IMR-90 (cell line): ENCODE data around the gene ARHGAP19. TPM values are rescaled to one million over a fixed set of nuclear protein-coding genes. Genes with fewer than 3 reads are reported as not detected.

ENCODE experiments used
- ATAC-seq: fragments of 200-7000 bp; cut with Tn5 transposase; 2 replicates; pipeline ENCODE4 v1.9.1; 2020; ENCODE audit warnings: low read depth, mild to moderate bottlenecking, moderate library complexity
- BruUV-seq: library from RNA; stranded (reverse); fragments of 400-500 nt; replicated peaks from 2 replicates; lab custom pipeline; 2021; lab: Mats Ljungman, UMichigan
- CTCF ChIA-PET: fragments of 300-600 bp; formaldehyde crosslinking; extraction: SDS; loops from one replicate; lab custom pipeline; 2021; ENCODE audit warnings: antibody characterized with exemption; lab: Yijun Ruan, JAX
- POLR2A ChIA-PET: fragments of 300-600 bp; sonication (Branson Sonifier 250); formaldehyde crosslinking; loops from one replicate; lab custom pipeline; 2022; ENCODE audit warnings: antibody characterized with exemption; ENCODE audit not compliant: unreplicated experiment; lab: Charles Lee
- DNase-seq: peaks from one replicate; pipeline ENCODE4 v3.0.0; 2013
- H2AFZ ChIP-seq: replicated peaks from 2 replicates; pipeline ENCODE3; 2013; ENCODE audit warnings: low read length, mild to moderate bottlenecking; ENCODE audit not compliant: poor library complexity
- H2AK5ac ChIP-seq: 2 replicates; pipeline ENCODE4 v1.6.1; 2013; ENCODE audit warnings: low read depth, low read length, inconsistent platforms
- H2AK9ac ChIP-seq: replicated peaks from 2 replicates; pipeline ENCODE3; 2013; ENCODE audit warnings: mild to moderate bottlenecking, low read depth, low read length, moderate library complexity; ENCODE audit not compliant: poor library complexity
- H2BK120ac ChIP-seq: 2 replicates; pipeline ENCODE4 v1.6.1; 2013; ENCODE audit warnings: low read depth, low read length, inconsistent platforms
- H2BK15ac ChIP-seq: 3 replicates; pipeline ENCODE4 v1.6.1; 2013; ENCODE audit warnings: low read depth, low read length, inconsistent platforms
- H2BK20ac ChIP-seq: 2 replicates; pipeline ENCODE4 v1.6.1; 2013; ENCODE audit warnings: low read depth, mild to moderate bottlenecking, inconsistent platforms, low read length, moderate library complexity
- H2BK5ac ChIP-seq: 2 replicates; pipeline ENCODE4 v1.6.1; 2013; ENCODE audit warnings: mild to moderate bottlenecking, low read depth, low read length, inconsistent platforms; ENCODE audit not compliant: poor library complexity, severe bottlenecking
- H3K14ac ChIP-seq: replicated peaks from 2 replicates; pipeline ENCODE4 v1.6.1; 2013; ENCODE audit warnings: low read depth, low read length, inconsistent platforms
- H3K18ac ChIP-seq: 2 replicates; pipeline ENCODE4 v1.6.1; 2013; ENCODE audit warnings: low read depth, low read length, control low read depth
- H3K23ac ChIP-seq: 2 replicates; pipeline ENCODE4 v1.6.1; 2013; ENCODE audit warnings: low read depth, low read length, inconsistent platforms
- H3K27ac ChIP-seq: 2 replicates; pipeline ENCODE4 v1.5.1; 2013; ENCODE audit warnings: mild to moderate bottlenecking, control low read depth, low read length; ENCODE audit not compliant: insufficient read depth
- H3K27me3 ChIP-seq: 2 replicates; pipeline ENCODE4 v1.6.1; 2013; ENCODE audit warnings: low read length; ENCODE audit not compliant: control insufficient read depth, insufficient read depth
- H3K36me3 ChIP-seq: 2 replicates; pipeline ENCODE4 v1.6.1; 2013; ENCODE audit warnings: low read length, mixed read lengths; ENCODE audit not compliant: control insufficient read depth, insufficient read depth
- H3K4ac ChIP-seq: 2 replicates; pipeline ENCODE4 v1.6.1; 2013; ENCODE audit warnings: low read depth, low read length, inconsistent platforms
- H3K4me1 ChIP-seq: 2 replicates; pipeline ENCODE4 v1.6.1; 2013; ENCODE audit warnings: low read length, mixed read lengths; ENCODE audit not compliant: control insufficient read depth, insufficient read depth
- H3K4me2 ChIP-seq: 2 replicates; pipeline ENCODE4 v1.6.1; 2013; ENCODE audit warnings: low read depth, mild to moderate bottlenecking, control low read depth, low read length, moderate library complexity
- H3K4me3 ChIP-seq: 2 replicates; pipeline ENCODE4 v1.5.1; 2013; ENCODE audit warnings: low read depth, mild to moderate bottlenecking, control low read depth, low read length, moderate library complexity; ENCODE audit not compliant: insufficient read depth
- H3K56ac ChIP-seq: 2 replicates; pipeline ENCODE4 v1.6.1; 2013; ENCODE audit warnings: low read length, inconsistent platforms; ENCODE audit not compliant: insufficient read depth; ENCODE audit errors: extremely low read depth
- H3K79me1 ChIP-seq, 2 experiments: 2 replicates each; pipeline ENCODE4 v1.6.1; 2013; ENCODE audit warnings: low read length in 2 of 2, inconsistent platforms in 1 of 2, low read depth in 1 of 2
- H3K9ac ChIP-seq: 2 replicates; pipeline ENCODE4 v1.6.1; 2013; ENCODE audit warnings: low read depth, low read length, control low read depth
- H3K9me1 ChIP-seq: 2 replicates; pipeline ENCODE4 v1.6.1; 2013; ENCODE audit warnings: low read length, inconsistent platforms; ENCODE audit not compliant: insufficient read depth
- H3K9me3 ChIP-seq: 2 replicates; pipeline ENCODE4 v1.6.1; 2013; ENCODE audit warnings: low read length; ENCODE audit not compliant: control insufficient read depth, insufficient read depth
- H4K20me1 ChIP-seq: 2 replicates; pipeline ENCODE4 v1.6.1; 2013; ENCODE audit warnings: low read length, inconsistent platforms; ENCODE audit not compliant: insufficient read depth
- H4K5ac ChIP-seq: 2 replicates; pipeline ENCODE4 v1.6.1; 2013; ENCODE audit warnings: mild to moderate bottlenecking, low read depth, low read length, control low read depth
- H4K8ac ChIP-seq, 2 experiments: 2 replicates each; pipeline ENCODE4 v1.6.1; 2013; ENCODE audit warnings: low read depth in 2 of 2, low read length in 2 of 2, control low read depth in 1 of 2, inconsistent platforms in 1 of 2
- H4K91ac ChIP-seq: 2 replicates; pipeline ENCODE4 v1.6.1; 2013; ENCODE audit warnings: low read depth, low read length, inconsistent platforms; ENCODE audit not compliant: insufficient read depth
- BHLHE40 ChIP-seq: fragments of 150-350 bp; IDR thresholded peaks from 2 replicates; pipeline ENCODE4 v1.6.1; 2016; ENCODE audit warnings: mild to moderate bottlenecking, low read depth, low read length
- CEBPB ChIP-seq: IDR thresholded peaks from 2 replicates; pipeline ENCODE4 v1.6.1; 2012; ENCODE audit warnings: low read depth, low read length, improper control_type of control experiment
- CHD1 ChIP-seq: IDR thresholded peaks from 2 replicates; pipeline ENCODE4 v1.6.1; 2012; ENCODE audit warnings: low read depth, low read length, improper control_type of control experiment
- ELK1 ChIP-seq: fragments of 150-350 bp; IDR thresholded peaks from 2 replicates; pipeline ENCODE4 v1.6.1; 2016; ENCODE audit warnings: low read depth, mild to moderate bottlenecking, low read length, moderate library complexity, borderline replicate concordance
- FOS ChIP-seq: fragments of 150-350 bp; IDR thresholded peaks from 2 replicates; pipeline ENCODE4 v1.6.1; 2016; ENCODE audit warnings: low read depth, low read length
- MAZ ChIP-seq: IDR thresholded peaks from 2 replicates; pipeline ENCODE4 v1.6.1; 2012; ENCODE audit warnings: low read depth, mild to moderate bottlenecking, low read length, improper control_type of control experiment, moderate library complexity, borderline replicate concordance
- MXI1 ChIP-seq: IDR thresholded peaks from 2 replicates; pipeline ENCODE4 v1.6.1; 2012; ENCODE audit warnings: low read depth, mild to moderate bottlenecking, low read length, moderate library complexity, borderline replicate concordance
- NFE2L2 ChIP-seq: fragments of 150-350 bp; IDR thresholded peaks from 2 replicates; pipeline ENCODE4 v1.6.1; 2016; ENCODE audit warnings: low read depth, mild to moderate bottlenecking, low read length
- RAD21 ChIP-seq: IDR thresholded peaks from 2 replicates; pipeline ENCODE4 v1.6.1; 2012; ENCODE audit warnings: low read length, improper control_type of control experiment
- RCOR1 ChIP-seq: IDR thresholded peaks from 2 replicates; pipeline ENCODE4 v1.6.1; 2012; ENCODE audit warnings: mild to moderate bottlenecking, low read length, improper control_type of control experiment; ENCODE audit not compliant: insufficient replicate concordance
- RFX5 ChIP-seq: IDR thresholded peaks from 2 replicates; pipeline ENCODE4 v1.8.0; 2012; ENCODE audit warnings: low read depth, mild to moderate bottlenecking, low read length, moderate library complexity
- SMC3 ChIP-seq: fragments of 150-350 bp; IDR thresholded peaks from 2 replicates; pipeline ENCODE4 v1.6.1; 2016; ENCODE audit warnings: low read depth, mild to moderate bottlenecking, antibody characterized with exemption, low read length, moderate library complexity
- USF2 ChIP-seq: fragments of 150-350 bp; IDR thresholded peaks from 2 replicates; pipeline ENCODE4 v1.6.1; 2017; ENCODE audit warnings: mild to moderate bottlenecking, antibody characterized with exemption, low read length, low read depth
- WGBS, 2 experiments: methylation state at CpG; one replicate each; pipeline versions ENCODE4 v1.1.5 to v1.1.7; 2013; ENCODE audit warnings: missing lambda C conversion rate in 2 of 2; ENCODE audit not compliant: insufficient read length in 1 of 2; ENCODE audit errors: extremely low coverage in 2 of 2; 5-methylcytosine and 5-hydroxymethylcytosine counted together
- dilution Hi-C: fragments of 300-500 bp; cut with HindIII; formaldehyde crosslinking; loops from one replicate; pipeline ENCODE4 v1.14.3; 2018; ENCODE audit warnings: low sequenced_read_pairs; ENCODE audit not compliant: unreplicated experiment
- in situ Hi-C: fragments of 300-500 bp; cut with MboI; formaldehyde crosslinking; loops from 3 replicates; pipeline ENCODE4 v1.14.3; 2019; ENCODE audit warnings: low sequenced_read_pairs, inconsistent platforms, mixed read lengths
- intact Hi-C: fragments of 100-400 bp; cut with micrococcal nuclease; formaldehyde crosslinking; loops from 2 replicates; pipeline ENCODE4 v1.10.0; 2022
- polyA plus RNA-seq, 3 experiments: library from polyadenylated mRNA; depleted of rRNA; stranded (reverse); fragments of >200 nt; gene quantifications; 2 replicates each; pipeline ENCODE4 v1.2.3, GENCODE V29; 2012; ENCODE audit warnings: low replicate concordance in 1 of 3
- total RNA-seq: library from RNA; depleted of rRNA; stranded (reverse); fragments of >200 nt; gene quantifications from 2 replicates; pipeline ENCODE4 v1.2.3, GENCODE V29; 2012
- TF ChIP-seq, protein P1 (sequence below): conservative IDR thresholded peaks from 2 replicates; pipeline ENCODE4 v1.5.1; 2012; ENCODE audit warnings: mild to moderate bottlenecking, low read depth, low read length, improper control_type of control experiment

ARHGAP19 gene
- total and polyA plus RNA-seq, 2 of the 4 experiments (the other 2 are of a cell fraction), result 6.3 to 7.0 TPM

DNA sequence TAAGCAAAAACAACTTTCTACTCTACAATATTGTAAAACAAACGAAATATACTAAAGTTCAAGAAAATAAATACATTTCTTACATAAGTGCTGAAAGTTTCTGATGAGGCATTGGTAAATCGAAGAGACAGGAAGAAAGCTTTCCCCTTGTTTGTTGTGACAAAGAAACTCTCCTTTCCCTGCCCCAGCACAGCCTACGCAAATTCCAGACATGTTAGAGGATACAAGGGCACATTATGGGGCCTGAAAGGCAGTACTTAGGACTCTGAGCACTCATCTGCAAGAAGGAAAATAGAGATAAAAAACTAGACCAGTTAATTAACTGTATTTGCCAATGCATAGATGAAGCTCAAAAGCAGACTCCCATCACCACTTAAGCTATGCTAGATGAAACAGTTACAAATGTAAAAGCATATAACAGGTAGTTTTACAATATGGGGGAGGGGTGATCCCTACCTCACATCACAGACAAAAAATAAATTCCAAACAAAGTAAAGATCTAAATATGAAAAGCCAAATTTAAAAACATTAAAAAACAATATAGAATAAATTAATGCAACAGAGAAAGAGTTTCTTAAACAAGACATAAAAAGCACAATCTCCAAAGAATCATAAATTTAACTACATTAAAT, 21.8 kb downstream of the ARHGAP19 start:
- H3K56ac ChIP-seq, result no peak overlapping the region
- peak; percentile 76 for DNase-seq

More for the DNA sequence above, 21.8 kb downstream of the ARHGAP19 start:
- no peak overlapping the region for H3K4me3 ChIP-seq
- H3K14ac ChIP-seq, result no peak overlapping the region
- ATAC-seq, result peak; percentile 89
- H3K36me3 ChIP-seq, result no peaks in the 10 kb centered on the region
- H4K20me1 ChIP-seq, result no peaks in the 10 kb centered on the region
- in situ Hi-C loops, result no loop called here
- no peak overlapping the region for H2BK20ac ChIP-seq
- H3K4me1 ChIP-seq, result peaks cover 3% of the 10 kb centered on the region; the same call in 1 of the 2 replicates
- H3K4me2 ChIP-seq, result peak overlapping the region; percentile 79
- H2AK5ac ChIP-seq, result no peak overlapping the region
- dilution Hi-C loops, result no loop called here
- no peak overlapping the region for H2BK120ac ChIP-seq
- no peaks in the 10 kb centered on the region for H3K9me1 ChIP-seq
- no TSS peak for BruUV-seq
- TF ChIP-seq SMC3, result no peak
- TF ChIP-seq FOS, result no peak
- no peak for TF ChIP-seq BHLHE40
- no peak for TF ChIP-seq CHD1
- TF ChIP-seq MXI1, result no peak
- no peak for TF ChIP-seq USF2
- TF ChIP-seq CEBPB, result no peak
- no peak for TF ChIP-seq MAZ
- TF ChIP-seq ELK1, result no peak
- TF ChIP-seq NFE2L2, result no peak
- TF ChIP-seq RFX5, result no peak
- TF ChIP-seq, protein P1, sequence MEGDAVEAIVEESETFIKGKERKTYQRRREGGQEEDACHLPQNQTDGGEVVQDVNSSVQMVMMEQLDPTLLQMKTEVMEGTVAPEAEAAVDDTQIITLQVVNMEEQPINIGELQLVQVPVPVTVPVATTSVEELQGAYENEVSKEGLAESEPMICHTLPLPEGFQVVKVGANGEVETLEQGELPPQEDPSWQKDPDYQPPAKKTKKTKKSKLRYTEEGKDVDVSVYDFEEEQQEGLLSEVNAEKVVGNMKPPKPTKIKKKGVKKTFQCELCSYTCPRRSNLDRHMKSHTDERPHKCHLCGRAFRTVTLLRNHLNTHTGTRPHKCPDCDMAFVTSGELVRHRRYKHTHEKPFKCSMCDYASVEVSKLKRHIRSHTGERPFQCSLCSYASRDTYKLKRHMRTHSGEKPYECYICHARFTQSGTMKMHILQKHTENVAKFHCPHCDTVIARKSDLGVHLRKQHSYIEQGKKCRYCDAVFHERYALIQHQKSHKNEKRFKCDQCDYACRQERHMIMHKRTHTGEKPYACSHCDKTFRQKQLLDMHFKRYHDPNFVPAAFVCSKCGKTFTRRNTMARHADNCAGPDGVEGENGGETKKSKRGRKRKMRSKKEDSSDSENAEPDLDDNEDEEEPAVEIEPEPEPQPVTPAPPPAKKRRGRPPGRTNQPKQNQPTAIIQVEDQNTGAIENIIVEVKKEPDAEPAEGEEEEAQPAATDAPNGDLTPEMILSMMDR, result no peak
- TF ChIP-seq RCOR1, result no peak
- no peak for TF ChIP-seq RAD21
- H2BK5ac ChIP-seq, result peak overlapping the region; percentile 58
- WGBS, 2 experiments, result no CpG with 5 or more reads among the region's 3 CpGs
- H4K8ac ChIP-seq, result 0 out of 4 replicates have a peak overlapping the region, but pooled peaks of 1 of the 2 experiments have one; percentile 3
- CTCF ChIA-PET, result interaction anchor here (1.1 to 1.2 kb wide), 3 partner anchors 8 to 62 kb away, joined by 4 to 7 read pairs (median 5); no protein-coding TSS in a partner anchor
- POLR2A ChIA-PET, result no interaction called here
- no peak overlapping the region for H3K18ac ChIP-seq
- H4K5ac ChIP-seq, result peak overlapping the region; percentile 63
- H2AK9ac ChIP-seq, result no peak overlapping the region
- H3K9me3 ChIP-seq, result no peaks in the 10 kb centered on the region
- intact Hi-C loops, result no loop called here
- no peak overlapping the region for H2BK15ac ChIP-seq
- H4K91ac ChIP-seq, result no peak overlapping the region
- H3K79me1 ChIP-seq, result peaks cover 18 to 32% of the 10 kb centered on the region in 2 experiments
- H3K4ac ChIP-seq, result no peak overlapping the region
- no peaks in the 10 kb centered on the region for H3K27me3 ChIP-seq
- no peak overlapping the region for H3K23ac ChIP-seq
- no peak overlapping the region for H2AFZ ChIP-seq
- H3K27ac ChIP-seq, result no peak overlapping the region
- no peak overlapping the region for H3K9ac ChIP-seq
